ENCODE measurements around the gene ENTPD6.

- no peak for TF ChIP-seq GATA2 (IDR thresholded peaks at IDR 0.05; ENCODE audit: low read depth, low read length)
- no peak for TF ChIP-seq GATA3 (IDR thresholded peaks at IDR 0.05; ENCODE audit: low read depth, low read length)
Measured at GRCh38 chr20:25209400-25209799, 13.9 kb downstream of the ENTPD6 start.
